ENCODE data around the gene CEP41. TPM values are rescaled to one million over a fixed set of nuclear protein-coding genes. Genes with fewer than 3 reads are reported as not detected.

The CEP41 gene
- total and polyA plus RNA-seq, 2 of the 13 experiments (the other 11 are each of a cell fraction or from before 2014, with no cell fraction given): 8.7 to 9.0 TPM

DNA sequence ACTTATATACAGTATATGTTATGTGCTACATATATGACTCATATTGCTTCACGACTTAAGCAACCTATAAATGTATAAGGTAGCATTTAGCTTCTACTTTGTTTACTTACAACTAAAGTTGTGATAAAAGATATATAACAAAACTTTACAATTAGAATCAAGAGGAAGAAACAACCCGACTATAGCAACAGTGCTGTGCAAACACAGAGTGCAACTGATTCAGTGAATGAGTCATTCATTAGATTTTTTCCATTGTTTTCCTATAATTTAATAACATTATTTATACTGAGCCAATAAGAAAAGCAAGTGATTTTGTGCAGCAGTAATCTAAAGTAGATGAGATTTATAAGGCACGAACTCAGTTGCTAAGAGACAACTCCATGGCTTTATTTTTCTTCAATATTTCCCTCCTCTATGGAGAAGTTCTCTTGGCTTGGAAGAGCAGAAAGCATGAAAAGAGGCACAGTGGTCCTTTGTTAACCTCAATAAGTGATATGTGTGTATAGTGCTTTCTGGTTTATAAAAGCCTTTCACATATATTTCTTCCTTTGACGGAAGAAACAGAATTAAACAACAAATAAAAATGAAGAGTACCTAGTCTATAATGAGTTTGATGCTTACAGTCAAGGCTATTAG, 19.8 kb downstream of the CEP41 start:
- 0 out of 5 replicates have a peak, but pooled peaks cover 0 to 4% of the 10 kb centered on the region in 2 experiments for H3K36me3 ChIP-seq (replicated peaks in 1 of 2; ENCODE audit: control insufficient read depth in 1 of 2, insufficient read depth in 2 of 2, low read length in 2 of 2)
- ATAC-seq (no peak), FAIRE-seq (no peak), DNase-seq (ENCODE audit: low spot score) (no peak)
- H4K20me1 ChIP-seq (ENCODE audit: insufficient read depth, low read length): no peaks in the 10 kb centered on the region
- H3K9ac ChIP-seq (ENCODE audit: insufficient read depth, low read depth, low read length): no peak overlapping the region
- H3K4me2 ChIP-seq (ENCODE audit: low read depth, low read length): no peak overlapping the region
- 93% methylated on average over 4 of the region's 4 CpGs for WGBS (ENCODE audit: low lambda C conversion rate)
- no peaks in the 10 kb centered on the region for H3K9me3 ChIP-seq (ENCODE audit: low read length)
- no peaks in the 10 kb centered on the region for H3K27me3 ChIP-seq (ENCODE audit: control insufficient read depth in 1 of 2, insufficient read depth in 2 of 2, low read length in 2 of 2)
- no TSS peak for BruUV-seq (replicated peaks)
- ChIA-PET CTCF (ENCODE audit: low intra/inter-chr PET ratio, low total read pairs) (no interaction called here), POLR2A (no interaction called here)
- in situ Hi-C loops (cut with HindIII; ENCODE audit: extremely low pct_ligation_motif_present, low pct_unique_long_range_greater_than_20kb) (no loop called here), intact Hi-C loops (cut with micrococcal nuclease; ENCODE audit: unreplicated experiment) (no loop called here)
- TF ChIP-seq TRIM24 (CRISPR knock-in tag; IDR thresholded peaks at IDR 0.05) (no peak), NBN (conservative IDR thresholded peaks at IDR 0.05) (no peak), ZNF350 (CRISPR knock-in tag; IDR thresholded peaks at IDR 0.05; ENCODE audit: borderline replicate concordance, low read depth) (no peak), ZNF530 (CRISPR knock-in tag; IDR thresholded peaks at IDR 0.05; ENCODE audit: low read depth) (no peak), ZNF800 (CRISPR knock-in tag; IDR thresholded peaks at IDR 0.05) (no peak)
- no peaks in the 10 kb centered on the region for H3K4me1 ChIP-seq (ENCODE audit: insufficient read depth, low read length)
- no peak overlapping the region for H3K27ac ChIP-seq (ENCODE audit: extremely low read length, insufficient read depth, low read length)
- H2AFZ ChIP-seq (ENCODE audit: low read length): no peak overlapping the region
- no peak overlapping the region for H3K4me3 ChIP-seq (replicated peaks in 1 of 3; ENCODE audit: insufficient read depth in 1 of 3, low read depth in 2 of 3, low read length in 3 of 3)
- H3K79me2 ChIP-seq (ENCODE audit: insufficient read depth, low read length): no peaks in the 10 kb centered on the region

- no peak for ATAC-seq
- intact Hi-C loops (cut with micrococcal nuclease; ENCODE audit: unreplicated experiment) (no loop called here), in situ Hi-C loops (cut with HindIII; ENCODE audit: extremely low pct_ligation_motif_present, low pct_unique_long_range_greater_than_20kb) (no loop called here)
- Histone ChIP-seq H4K20me1 (ENCODE audit: insufficient read depth, low read length) (no peaks in the 10 kb centered on the region), H2AFZ (ENCODE audit: low read length) (no peak overlapping the region), H3K27ac (ENCODE audit: extremely low read length, insufficient read depth, low read length) (no peak overlapping the region), H3K79me2 (ENCODE audit: insufficient read depth, low read length) (no peaks in the 10 kb centered on the region), H3K27me3 (ENCODE audit: control insufficient read depth in 1 of 2, insufficient read depth in 2 of 2, low read length in 2 of 2) (no peaks in the 10 kb centered on the region), H3K36me3 (replicated peaks in 1 of 2; ENCODE audit: control insufficient read depth in 1 of 2, insufficient read depth in 2 of 2, low read length in 2 of 2) (0 out of 5 replicates have a peak, but pooled peaks cover 0 to 4% of the 10 kb centered on the region in 2 experiments), H3K9ac (ENCODE audit: insufficient read depth, low read depth, low read length) (no peak overlapping the region), H3K9me3 (ENCODE audit: low read length) (no peaks in the 10 kb centered on the region), H3K4me1 (ENCODE audit: insufficient read depth, low read length) (no peaks in the 10 kb centered on the region), H3K4me2 (ENCODE audit: low read depth, low read length) (no peak overlapping the region), H3K4me3 (replicated peaks in 1 of 3; ENCODE audit: insufficient read depth in 1 of 3, low read depth in 2 of 3, low read length in 3 of 3) (no peak overlapping the region)
- DNase-seq (ENCODE audit: low spot score): no peak
- no TSS peak for BruUV-seq (replicated peaks)
- ChIA-PET CTCF (ENCODE audit: low intra/inter-chr PET ratio, low total read pairs) (no interaction called here), POLR2A (no interaction called here)
- 90% methylated on average over 5 of the region's 5 CpGs for WGBS (ENCODE audit: low lambda C conversion rate)
- FAIRE-seq: no peak
- TF ChIP-seq HNRNPH1 (optimal IDR thresholded peaks at IDR 0.05; ENCODE audit: low read depth, low read length): no peak
- no peak for TF ChIP-seq FOXA3 (CRISPR knock-in tag; IDR thresholded peaks at IDR 0.05)
- no peak for TF ChIP-seq NONO (IDR thresholded peaks at IDR 0.05)
- no peak for TF ChIP-seq NONO (CRISPR knock-in tag; conservative IDR thresholded peaks at IDR 0.05)
- TF ChIP-seq RBM22 (optimal IDR thresholded peaks at IDR 0.05; ENCODE audit: low read length): no peak
- TF ChIP-seq, protein P1, sequence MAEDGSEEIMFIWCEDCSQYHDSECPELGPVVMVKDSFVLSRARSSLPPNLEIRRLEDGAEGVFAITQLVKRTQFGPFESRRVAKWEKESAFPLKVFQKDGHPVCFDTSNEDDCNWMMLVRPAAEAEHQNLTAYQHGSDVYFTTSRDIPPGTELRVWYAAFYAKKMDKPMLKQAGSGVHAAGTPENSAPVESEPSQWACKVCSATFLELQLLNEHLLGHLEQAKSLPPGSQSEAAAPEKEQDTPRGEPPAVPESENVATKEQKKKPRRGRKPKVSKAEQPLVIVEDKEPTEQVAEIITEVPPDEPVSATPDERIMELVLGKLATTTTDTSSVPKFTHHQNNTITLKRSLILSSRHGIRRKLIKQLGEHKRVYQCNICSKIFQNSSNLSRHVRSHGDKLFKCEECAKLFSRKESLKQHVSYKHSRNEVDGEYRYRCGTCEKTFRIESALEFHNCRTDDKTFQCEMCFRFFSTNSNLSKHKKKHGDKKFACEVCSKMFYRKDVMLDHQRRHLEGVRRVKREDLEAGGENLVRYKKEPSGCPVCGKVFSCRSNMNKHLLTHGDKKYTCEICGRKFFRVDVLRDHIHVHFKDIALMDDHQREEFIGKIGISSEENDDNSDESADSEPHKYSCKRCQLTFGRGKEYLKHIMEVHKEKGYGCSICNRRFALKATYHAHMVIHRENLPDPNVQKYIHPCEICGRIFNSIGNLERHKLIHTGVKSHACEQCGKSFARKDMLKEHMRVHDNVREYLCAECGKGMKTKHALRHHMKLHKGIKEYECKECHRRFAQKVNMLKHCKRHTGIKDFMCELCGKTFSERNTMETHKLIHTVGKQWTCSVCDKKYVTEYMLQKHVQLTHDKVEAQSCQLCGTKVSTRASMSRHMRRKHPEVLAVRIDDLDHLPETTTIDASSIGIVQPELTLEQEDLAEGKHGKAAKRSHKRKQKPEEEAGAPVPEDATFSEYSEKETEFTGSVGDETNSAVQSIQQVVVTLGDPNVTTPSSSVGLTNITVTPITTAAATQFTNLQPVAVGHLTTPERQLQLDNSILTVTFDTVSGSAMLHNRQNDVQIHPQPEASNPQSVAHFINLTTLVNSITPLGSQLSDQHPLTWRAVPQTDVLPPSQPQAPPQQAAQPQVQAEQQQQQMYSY (CRISPR knock-in tag; IDR thresholded peaks at IDR 0.05): no peak
- no peak for TF ChIP-seq ZNF678 (CRISPR knock-in tag; IDR thresholded peaks at IDR 0.05)
- no peak for TF ChIP-seq ZNF543 (CRISPR knock-in tag; IDR thresholded peaks at IDR 0.05)
- TF ChIP-seq CENPX (CRISPR knock-in tag; IDR thresholded peaks at IDR 0.05): no peak
- TF ChIP-seq NRL (CRISPR knock-in tag; IDR thresholded peaks at IDR 0.05; ENCODE audit: borderline replicate concordance): no peak
Measured at GRCh38 chr7:130419658-130420057, 21.2 kb downstream of the CEP41 start.

Measured in HepG2 (cell line).